HG03196 (cell line): ENCODE results near the gene CPLX1.
"Not testable (repeated sequence)": the region's sequence is repeated elsewhere in the genome, so short reads cannot be mapped to it uniquely, and the experiment has no call there.

Experiments
- ATAC-seq: cut with Tn5 transposase; IDR thresholded peaks from one replicate; pipeline ENCODE4 v1.9.1; 2021; ENCODE audit not compliant: unreplicated experiment

CPLX1 gene

DNA sequence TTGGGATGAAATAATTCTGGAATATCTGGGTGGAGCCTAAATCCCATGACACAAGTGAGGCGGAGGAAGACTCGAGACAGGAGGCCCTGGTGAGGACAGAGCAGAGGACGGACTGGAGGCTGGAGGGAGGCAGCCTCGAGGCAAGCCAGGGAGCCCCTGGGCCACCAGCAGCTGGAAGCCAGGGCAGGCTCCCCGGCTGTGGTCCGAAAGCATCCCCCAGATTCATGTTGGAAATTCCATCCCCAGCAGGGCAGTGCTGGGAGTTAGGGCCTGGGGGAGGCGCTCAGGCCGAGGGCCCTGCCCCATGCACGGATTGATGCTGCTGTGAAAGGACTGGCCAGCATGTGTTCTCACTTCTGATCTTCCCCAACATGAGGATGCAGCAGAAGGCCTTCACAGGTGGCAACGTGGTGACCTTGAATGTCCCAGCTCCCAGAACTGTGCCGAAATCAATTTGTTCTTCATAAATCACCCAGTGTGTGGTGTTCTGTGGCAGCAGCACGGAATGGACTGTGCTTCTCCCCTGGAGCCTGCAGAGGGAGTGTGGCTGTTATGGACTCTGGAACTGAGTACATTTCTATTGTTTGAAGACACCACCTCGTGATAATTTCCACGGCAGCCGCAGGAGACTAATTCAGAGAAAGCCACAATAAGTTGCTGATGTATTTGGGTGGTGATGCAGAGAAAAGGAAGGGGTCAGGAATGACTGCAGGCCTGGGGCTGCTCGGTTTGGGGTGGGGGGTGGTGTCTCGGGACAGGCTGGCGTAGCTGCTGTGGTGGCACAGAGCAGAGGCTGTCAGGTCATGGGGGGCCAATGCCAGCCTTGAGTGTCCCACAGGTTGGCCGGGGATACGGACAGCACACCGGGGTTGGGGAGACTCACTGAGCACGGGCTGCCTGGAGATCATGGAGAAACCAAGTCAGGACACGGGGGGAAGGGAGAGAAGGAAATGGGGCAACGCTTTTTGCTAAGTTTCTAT, 63.4 kb downstream of the CPLX1 start:
- no peak for ATAC-seq

DNA sequence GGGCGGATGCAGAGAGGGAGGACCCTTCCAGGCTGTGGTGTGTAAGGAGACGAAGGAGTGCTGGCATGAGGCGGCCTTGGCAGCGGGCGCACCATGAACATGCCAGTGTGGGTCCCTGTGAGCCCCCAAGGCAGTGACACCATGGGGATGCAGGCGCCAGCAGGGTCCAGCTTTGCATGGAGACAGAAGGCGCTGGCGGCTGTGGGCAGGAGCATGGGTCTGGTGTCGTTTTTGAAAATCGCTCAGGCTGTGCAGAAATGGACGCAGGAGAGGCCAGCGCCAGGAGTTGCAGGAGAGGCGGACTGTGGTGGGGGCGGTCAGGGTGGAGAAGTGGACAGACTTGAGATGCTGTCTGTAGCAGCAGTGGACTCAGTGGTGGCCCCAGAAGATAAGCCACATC, 64.2 kb downstream of the CPLX1 start:
- ATAC-seq, result no peak

DNA sequence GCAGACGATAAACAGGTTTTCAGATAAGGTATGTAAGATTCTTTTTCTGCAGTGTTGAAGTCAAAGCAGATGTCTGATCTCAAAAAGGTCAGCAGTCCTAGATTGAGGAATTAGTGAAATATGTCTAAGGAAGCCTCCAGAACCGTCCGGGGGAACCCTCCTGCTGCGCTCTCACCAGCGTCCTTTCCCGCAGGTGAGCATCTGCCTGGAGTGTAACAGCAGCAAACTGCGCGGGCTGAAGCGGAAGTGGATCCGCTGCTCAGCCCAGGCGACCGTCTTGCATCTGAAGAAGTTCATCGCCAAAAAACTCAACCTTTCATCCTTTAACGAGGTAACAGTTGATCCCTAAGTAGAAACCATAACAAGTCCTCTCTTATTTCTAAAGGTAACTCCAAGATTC, 64.8 kb downstream of the CPLX1 start:
- no peak for ATAC-seq

DNA sequence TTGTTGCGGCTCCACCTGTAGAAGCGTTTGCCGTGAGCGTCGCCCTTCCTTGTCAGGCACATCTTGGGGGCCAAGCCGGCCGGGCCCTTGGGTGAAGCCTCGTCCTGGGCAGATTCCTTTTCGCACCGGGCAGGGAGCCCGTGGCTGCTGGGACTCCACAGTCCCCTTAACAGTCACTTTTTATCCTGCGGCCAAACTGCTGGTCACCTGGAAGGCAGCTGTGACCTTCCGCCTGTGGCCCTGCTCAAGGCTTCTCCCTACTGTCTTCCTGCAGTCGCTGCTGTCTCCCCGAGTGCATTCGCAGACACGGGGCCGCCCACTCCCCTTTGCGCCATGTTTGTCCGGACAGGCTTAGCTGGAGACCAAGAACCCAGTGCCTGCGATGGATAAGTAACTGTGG, 65.3 kb downstream of the CPLX1 start:
- ATAC-seq, result no peak

DNA sequence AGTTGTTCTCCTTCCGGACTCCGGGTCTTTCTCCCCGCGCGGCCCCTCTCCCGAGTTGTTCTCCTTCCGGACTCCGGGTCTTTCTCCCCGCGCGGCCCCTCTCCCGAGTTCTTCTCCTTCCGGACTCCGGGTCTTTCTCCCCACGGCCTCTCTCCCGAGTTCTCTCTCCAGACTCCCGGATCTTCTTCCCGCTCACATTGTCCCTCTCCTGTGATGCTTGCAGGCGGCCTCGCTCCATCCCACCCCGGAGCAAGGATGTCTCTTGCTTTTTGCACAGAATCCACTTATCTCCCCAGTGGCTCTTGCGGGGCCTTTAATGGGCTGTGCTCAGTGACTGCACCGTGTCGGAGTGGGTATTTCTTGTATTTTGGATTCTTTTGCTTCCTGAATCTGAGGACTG, 66.1 kb downstream of the CPLX1 start:
- not testable (repeated sequence) for ATAC-seq

DNA sequence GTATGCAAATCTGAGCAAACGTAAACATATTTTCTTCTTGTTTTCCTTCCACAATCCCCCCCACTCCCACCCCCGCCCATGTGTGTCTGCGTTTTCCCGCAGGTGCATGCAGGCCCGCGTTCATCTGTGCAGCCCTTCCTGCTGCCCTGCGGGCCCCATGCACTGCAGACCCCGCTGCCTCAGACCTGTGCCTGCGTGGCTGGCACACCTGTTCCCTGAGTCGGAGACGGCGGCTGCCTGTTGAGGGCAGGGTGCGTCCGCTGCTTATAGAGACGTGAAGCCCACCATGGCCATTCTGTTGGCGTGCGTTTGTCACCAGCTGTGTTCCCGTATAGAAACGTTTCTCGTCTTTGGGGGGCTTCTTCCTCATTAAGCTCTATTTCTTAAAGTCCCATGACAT, 68.8 kb downstream of the CPLX1 start:
- ATAC-seq, result no peak

DNA sequence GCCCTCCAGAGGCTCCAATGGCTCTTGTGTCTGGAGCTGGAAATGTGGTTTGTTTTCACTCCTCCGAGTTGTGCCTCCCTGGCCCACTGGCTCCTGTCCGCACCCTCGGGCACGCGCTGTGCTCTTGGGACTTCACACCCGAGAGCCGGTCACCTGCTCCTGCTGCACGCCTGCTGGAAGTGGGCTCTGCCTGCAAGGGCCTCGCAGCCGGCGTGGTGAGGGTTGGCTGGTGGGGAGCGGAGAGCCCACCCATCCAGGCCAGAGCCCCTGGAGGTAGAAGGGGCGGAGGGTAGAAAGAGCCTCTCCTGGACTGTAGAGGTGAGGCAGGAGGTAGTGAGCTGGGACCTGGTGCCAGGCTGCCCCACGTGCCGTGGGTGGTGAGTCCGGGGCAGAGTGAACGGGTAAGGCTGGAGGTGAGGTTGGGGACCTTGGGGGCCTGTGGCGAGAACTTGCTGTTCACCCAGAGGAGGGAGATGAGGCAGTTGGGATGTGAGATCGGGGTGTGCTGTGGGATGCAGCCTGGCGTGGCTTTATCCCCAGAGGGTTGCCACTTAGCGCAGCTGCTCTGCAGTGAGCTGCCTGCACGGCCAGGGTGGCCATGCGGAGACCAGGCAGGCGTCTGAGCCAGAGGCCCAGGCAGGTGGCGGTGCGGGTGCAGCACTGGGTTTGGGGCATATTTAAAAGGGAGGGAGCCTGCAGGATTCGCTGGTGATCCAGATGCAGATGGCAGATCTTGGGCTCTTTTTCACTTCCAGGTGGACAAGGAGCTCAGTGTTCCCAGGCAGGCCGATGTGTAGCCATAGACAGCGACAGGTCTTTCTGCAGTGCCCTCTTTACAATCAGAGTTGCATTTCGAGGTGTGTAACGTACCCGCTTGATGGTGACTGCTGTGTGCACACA, 71.5 kb downstream of the CPLX1 start:
- ATAC-seq, result no peak

DNA sequence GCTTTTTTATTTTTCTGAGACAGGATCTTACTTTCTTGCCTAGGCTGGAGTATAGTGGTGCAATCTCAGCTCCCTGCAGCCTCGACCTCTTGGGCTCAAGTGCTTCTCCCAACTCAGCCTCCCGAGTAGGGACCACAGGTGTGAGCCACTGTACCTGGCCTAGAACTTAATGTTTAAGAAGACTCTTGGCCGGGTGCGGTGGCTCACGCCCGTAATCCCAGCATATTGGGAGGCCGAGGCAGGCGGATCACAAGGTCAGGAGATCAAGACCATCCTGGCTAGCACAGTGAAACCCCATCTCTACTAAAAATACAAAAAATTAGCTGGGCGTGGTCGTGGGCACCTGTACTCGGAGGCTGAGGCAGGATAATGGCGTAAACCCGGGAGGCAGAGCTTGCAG, 72.7 kb downstream of the CPLX1 start:
- ATAC-seq, result not testable (repeated sequence)

DNA sequence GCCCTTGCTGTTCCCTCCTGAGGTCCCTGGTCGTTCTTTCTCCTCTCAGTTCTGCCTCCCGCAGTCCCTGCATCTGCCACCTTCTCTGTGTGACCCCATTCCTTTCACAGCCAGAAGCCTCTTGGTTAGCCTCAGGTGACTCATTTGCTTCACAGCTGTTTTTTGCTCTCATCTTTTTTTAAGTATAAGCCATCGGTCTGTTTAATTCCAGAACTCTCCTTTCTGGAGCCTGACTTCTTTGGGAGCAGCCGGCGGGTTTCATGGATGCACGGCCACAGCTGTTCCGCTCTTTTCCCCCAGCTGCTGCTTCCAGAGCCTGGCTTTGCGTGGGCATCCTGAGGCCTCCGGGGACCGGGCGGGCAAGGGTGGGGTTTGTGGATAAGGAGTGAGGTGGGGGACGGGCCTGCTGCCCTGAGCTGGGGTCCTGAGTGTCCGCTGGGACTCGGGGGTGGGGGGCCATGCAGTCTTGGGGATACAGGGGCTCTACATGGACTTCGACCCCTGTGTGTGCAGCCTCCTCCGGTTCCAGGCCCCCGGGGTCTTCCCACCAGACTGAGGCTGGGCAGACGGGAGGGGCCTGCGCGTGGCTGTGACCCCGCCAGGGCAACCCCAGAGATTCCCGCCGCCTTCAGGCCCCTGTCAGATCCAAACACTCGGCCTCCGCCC, 73.6 kb downstream of the CPLX1 start:
- no peak for ATAC-seq

DNA sequence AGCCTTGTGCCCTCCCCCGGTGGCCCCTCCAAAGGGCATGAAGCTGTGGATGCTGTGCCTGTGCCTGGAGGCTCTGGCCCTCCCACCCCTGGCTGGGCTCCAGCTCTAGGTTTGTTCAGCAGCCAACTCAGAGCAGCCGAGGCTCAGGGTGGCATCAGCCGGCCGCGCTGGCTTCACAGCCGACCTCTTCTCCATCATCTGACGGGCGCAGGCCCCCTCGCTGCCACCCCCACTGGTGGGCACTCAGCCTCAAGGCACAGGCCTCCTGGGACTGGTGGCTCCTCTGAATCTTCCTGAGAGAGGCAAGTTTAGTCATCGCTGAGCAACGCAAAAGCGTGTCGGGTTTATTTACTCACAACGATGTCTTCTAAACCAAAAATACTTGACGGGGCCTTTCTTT, 74.3 kb downstream of the CPLX1 start:
- no peak for ATAC-seq

DNA sequence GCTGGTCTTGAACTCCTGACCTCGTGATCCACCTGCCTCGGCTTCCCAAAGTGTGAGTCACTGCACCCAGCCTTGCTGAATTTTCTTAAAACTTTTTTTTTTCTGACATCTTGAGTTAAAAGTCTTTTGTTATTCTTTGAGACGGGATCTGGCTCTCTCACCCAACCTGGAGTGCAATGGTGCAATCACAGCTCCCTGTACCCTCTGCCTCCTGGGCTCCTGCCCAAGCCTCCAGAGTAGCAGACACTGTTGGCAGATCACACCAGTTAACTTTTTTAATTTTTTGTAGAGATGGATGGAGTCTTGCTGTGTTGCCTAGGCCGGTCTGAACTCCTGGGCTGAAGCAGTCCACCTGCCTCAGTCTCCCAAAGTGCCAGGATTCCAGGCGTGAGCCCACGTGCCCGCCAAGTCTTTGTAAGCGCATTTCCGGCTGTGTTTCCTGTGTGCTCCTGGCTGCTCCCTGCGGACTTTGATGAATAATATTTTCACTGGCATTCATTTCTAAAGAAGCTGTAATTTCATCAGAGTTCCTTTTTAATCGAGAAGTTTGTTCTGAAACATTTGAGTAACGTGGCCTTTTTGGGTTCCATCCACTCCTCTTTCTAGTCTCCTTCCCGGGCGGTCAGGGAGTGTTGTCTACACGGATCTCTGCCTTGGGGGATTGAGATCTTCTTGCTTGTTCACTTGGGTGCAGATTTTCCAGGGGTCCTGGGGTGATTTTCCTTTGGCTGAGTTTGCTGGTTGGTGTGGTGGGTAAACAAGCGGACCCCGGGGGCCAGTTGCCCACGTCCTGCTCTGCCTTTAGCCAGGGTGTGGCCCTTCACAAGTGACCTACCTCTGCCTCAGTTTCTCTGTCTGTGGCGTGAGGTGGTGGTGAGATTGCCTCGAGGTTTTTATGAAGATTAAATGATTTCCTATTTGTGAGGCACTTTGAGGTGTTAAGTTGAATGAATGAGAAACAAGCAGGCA, 75.9 kb downstream of the CPLX1 start:
- no peak for ATAC-seq

DNA sequence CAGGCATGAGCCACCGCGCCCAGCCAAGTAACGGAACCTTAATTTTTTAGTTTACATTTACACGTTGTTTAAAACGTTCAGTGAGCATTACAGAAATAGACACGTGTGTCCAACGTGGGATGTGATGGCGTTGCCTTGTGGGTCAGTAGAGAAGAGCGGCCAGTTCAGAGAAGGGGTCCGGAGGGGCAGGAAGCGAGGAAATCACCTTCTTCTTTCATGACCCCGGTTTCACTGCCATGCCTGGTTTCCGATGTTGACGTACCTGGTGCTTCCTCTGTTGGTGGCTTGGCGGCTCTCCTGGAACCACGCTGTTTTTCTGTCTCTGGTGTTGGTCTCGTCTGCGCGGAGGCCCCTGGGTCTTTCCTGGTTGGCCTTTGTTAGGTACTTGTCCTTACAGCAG, 77.5 kb downstream of the CPLX1 start:
- no peak for ATAC-seq

DNA sequence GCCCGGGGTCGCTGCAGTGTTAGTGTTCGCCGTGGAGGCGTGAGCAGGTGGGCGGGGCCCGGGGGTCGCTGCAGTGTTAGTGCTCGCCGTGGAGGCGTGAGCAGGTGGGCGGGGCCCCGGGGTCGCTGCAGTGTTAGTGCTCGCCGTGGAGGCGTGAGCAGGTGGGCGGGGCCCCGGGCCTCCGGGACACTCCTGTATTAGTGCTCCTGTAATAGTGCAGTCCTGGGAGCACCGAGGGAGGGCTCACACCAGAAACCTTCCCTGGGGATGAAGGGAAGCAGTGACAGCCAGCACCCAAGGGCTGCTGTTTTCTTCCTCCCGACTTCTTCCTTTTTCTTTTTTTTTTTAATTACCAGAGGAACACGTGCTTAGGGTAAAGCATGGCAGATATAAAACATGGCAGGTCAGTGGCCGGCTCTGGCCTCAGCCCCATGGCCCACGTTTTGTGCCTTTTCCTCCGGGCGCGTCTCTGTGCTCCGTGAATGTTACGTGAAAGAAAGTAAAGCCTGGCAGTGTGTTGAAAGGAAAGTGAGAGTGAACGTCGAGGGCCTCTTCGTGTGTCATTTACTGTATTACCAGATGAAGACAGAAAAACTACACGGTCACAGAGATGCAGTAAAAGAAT, 78.3 kb downstream of the CPLX1 start:
- no peak for ATAC-seq

DNA sequence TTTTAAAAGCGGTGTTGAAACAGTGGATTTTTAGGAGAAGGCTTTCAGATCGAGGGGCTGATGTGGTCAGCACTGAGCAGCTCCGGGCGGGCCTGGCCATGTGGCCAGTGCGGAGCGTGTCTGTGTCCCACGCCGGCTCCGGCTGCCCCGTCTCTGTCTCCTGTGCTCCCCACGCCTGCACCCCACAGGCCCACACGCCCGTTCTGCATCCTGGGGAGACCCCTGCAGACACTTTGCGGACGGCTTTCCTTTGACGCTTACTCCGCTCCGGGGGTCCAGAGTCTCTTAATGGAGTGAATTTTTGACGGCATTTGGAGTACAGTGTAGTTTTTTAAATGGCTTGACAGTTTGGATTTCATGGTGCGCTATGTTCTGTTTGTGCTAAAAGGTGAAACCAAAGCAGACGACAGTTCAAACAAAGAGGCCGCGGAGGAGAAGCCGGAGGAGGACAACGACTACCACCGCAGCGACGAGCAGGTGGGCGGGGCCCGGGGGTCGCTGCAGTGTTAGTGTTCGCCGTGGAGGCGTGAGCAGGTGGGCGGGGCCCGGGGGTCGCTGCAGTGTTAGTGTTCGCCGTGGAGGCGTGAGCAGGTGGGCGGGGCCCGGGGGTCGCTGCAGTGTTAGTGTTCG, 81.6 kb downstream of the CPLX1 start:
- no peak for ATAC-seq

DNA sequence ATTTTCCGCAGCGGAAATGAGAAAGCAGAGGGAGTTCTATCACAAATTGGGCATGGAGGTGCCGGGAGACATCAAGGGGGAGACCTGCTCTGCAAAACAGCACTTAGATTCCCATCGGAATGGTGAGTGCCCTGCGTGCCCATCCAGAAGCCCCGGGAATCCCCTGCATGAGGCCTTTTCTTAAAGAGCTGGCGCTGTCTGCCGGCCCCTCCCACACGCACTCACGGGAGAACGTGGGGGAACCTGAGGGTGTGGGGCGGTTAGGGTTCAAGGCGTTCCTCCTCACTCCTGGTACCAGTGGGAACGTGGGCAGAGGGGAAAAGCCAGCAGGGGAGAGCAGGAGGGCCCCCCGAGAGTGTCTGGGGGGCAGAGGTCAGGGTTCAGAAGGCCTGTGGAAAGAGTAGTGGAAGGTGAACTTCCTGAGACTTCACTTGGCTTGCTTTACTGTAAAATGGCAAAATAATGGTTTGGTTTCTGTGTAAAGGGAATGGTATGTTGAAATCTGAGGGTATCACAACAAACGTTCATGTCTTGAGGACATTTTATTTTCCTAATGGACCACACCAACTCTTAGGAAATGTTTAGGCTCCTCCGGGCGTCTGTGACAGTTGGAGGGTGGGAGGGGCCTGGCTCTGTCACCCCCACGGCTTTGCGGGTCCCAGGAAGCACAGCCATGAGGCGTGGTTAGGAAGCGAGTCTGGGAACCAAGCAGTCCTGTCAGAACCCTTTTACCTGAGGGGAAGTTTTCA, 82.3 kb downstream of the CPLX1 start:
- ATAC-seq, result no peak

DNA sequence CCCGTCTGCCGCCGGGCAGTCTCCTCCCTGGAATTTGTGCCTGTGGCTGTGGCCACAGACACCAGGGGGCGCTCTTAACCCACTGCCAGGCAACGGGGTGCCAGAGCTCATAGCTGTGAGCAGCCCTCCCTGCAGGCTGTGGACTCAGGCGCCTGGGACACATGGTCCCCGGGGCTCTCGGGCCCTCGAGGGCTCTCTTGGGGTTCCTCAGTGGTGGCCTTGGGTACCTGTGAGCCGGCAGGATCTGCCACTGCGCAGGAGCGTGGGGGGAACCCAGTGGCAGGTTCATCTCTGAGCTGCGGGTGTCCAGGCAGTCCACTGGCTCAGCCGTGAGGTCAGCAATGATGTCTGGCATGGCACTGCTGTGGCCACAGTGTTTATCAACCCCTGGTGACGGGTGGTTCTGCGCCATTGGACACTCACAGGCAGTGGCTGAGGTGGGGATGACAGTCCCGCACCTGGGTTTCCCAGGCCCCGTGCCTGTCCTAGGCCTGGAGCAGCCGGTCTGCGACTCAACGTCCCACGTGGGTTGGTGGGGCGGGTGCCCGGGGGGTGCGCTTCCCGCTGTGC, 83.1 kb downstream of the CPLX1 start:
- ATAC-seq, result peak; percentile 65

DNA sequence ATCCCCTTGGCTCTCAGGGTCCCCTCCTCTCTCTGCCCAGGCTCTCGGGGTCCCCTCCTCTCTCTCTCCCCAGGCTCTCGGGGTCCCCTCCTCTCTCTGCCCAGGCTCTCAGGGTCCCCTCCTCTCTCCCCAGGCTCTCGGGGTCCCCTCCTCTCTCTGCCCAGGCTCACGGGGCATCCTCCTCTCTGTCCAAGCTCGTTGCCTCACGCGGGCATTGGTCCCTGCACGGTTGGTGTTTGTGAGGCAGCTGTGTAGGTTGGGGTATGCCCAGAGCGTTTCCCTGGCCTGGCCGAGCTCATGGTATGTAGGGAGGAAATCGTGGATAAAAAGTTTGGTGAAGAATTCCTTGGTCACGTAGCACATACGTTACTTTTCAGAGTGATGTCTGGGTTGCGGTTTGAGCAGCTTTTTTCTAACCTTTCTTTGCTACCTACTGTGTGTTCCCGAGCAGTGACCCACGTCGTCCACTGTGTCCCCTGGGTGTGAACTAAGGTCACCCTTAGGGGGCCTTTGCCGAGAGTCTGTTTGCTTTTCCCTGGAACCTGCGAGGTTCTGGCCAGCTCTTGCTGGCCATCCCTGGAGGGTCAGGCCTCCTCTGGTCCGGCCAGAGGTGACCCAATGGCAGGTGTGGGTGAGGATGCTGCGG, 83.7 kb downstream of the CPLX1 start:
- ATAC-seq, result no peak
